ENCODE data around the gene BTBD9. TPM values are rescaled to one million over a fixed set of nuclear protein-coding genes. Genes with fewer than 3 reads are reported as not detected.

The BTBD9 gene
- total RNA-seq, 1 experiment from 2014 or later: 19.4 TPM

DNA sequence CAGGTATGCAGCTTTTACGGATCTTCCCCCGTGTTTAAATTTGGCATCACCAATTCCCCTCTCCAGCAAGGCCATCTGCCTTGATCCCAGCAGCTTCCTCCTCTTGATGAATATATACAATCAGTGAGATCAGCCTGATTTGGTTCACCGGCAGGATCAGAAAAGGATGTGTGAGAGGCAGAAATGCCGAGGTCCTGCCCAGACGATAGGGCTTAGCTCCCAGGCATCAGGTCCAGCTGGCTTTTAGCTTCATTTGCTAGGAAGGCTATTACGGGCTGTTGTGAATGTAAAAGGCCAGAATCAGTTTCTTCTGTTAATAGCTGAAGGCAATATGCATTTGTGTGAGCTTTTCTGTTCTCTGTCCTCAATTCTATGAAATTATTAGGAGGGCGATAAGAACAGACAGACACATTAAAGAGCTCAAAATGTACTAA, 372.8 kb downstream of the BTBD9 start:
- intact Hi-C loops (cut with micrococcal nuclease; ENCODE audit: unreplicated experiment): no loop called here
- Mint-ChIP-seq H3K27ac (ENCODE audit: unreplicated experiment) (no peak overlapping the region), H3K4me3 (ENCODE audit: low read depth, unreplicated experiment) (no peak overlapping the region), H3K9me3 (ENCODE audit: low read depth, unreplicated experiment) (no peaks in the 10 kb centered on the region), H3K4me1 (ENCODE audit: low read depth, unreplicated experiment) (peaks cover 34% of the 10 kb centered on the region), H3K36me3 (ENCODE audit: insufficient read depth, unreplicated experiment) (no peaks in the 10 kb centered on the region), H3K27me3 (ENCODE audit: unreplicated experiment) (no peaks in the 10 kb centered on the region)
- no peak for DNase-seq
- TF ChIP-seq, protein P1, sequence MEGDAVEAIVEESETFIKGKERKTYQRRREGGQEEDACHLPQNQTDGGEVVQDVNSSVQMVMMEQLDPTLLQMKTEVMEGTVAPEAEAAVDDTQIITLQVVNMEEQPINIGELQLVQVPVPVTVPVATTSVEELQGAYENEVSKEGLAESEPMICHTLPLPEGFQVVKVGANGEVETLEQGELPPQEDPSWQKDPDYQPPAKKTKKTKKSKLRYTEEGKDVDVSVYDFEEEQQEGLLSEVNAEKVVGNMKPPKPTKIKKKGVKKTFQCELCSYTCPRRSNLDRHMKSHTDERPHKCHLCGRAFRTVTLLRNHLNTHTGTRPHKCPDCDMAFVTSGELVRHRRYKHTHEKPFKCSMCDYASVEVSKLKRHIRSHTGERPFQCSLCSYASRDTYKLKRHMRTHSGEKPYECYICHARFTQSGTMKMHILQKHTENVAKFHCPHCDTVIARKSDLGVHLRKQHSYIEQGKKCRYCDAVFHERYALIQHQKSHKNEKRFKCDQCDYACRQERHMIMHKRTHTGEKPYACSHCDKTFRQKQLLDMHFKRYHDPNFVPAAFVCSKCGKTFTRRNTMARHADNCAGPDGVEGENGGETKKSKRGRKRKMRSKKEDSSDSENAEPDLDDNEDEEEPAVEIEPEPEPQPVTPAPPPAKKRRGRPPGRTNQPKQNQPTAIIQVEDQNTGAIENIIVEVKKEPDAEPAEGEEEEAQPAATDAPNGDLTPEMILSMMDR (IDR thresholded peaks at IDR 0.05; ENCODE audit: unreplicated experiment): no peak
- CTCF ChIA-PET: interaction anchor here (0.6 kb wide), 1 partner anchor 291 kb away, joined by 4 read pairs; no protein-coding TSS in a partner anchor
- BruUV-seq (replicated peaks): no TSS peak

DNA sequence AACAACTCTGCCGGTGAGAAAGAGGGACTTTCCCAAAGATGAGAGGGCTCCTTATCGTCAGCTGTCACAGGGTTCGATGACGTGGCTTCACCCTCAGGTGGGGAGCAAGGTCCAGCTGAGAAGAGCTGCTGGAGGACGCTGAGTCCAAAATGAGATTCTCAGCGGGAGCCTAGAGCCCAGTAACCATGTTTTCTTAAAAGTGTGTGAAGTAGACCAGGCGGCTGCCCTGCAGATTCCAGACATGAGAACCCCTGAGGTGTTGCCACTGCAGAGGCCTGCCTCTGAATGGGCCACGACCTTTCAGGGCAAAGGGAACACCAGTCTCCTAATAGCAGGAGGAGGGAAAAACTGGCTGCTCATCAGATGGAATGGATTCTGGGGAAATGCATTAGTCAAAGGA, 375.1 kb downstream of the BTBD9 start:
- H3K27ac Mint-ChIP-seq (ENCODE audit: unreplicated experiment): peak overlapping the region; percentile 12
- no peaks in the 10 kb centered on the region for H3K27me3 Mint-ChIP-seq (ENCODE audit: unreplicated experiment)
- TF ChIP-seq, protein P1 (IDR thresholded peaks at IDR 0.05; ENCODE audit: unreplicated experiment): no peak
- no peaks in the 10 kb centered on the region for H3K36me3 Mint-ChIP-seq (ENCODE audit: insufficient read depth, unreplicated experiment)
- CTCF ChIA-PET: no interaction called here
- peak; percentile 59 for DNase-seq
- no TSS peak for BruUV-seq (replicated peaks)
- H3K4me3 Mint-ChIP-seq (ENCODE audit: low read depth, unreplicated experiment): no peak overlapping the region
- H3K4me1 Mint-ChIP-seq (ENCODE audit: low read depth, unreplicated experiment): peaks cover 52% of the 10 kb centered on the region
- no peaks in the 10 kb centered on the region for H3K9me3 Mint-ChIP-seq (ENCODE audit: low read depth, unreplicated experiment)
- intact Hi-C loops (cut with micrococcal nuclease; ENCODE audit: unreplicated experiment): no loop called here

DNA sequence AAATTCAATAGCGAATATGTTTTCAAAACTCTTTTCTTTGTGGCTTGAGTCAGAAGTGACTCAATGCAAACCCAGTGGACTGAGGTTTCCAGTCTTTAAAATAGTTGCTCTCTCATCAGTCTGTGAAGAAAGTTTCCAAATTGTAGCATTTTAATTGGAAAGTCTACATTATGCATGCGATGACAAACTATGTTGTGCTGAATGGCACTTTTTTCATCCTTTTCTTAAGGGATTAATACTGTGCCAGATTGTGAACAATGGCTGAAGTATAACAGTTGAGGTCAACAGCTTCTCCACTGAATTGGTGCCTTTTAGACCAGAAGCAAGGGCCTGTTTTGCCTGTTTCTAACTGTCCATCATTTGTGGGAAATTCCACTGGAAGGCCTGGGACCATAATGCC, 377.1 kb downstream of the BTBD9 start:
- H3K27ac Mint-ChIP-seq (ENCODE audit: unreplicated experiment): peak overlapping the region; percentile 9
- H3K27me3 Mint-ChIP-seq (ENCODE audit: unreplicated experiment): no peaks in the 10 kb centered on the region
- CTCF ChIA-PET: no interaction called here

DNA sequence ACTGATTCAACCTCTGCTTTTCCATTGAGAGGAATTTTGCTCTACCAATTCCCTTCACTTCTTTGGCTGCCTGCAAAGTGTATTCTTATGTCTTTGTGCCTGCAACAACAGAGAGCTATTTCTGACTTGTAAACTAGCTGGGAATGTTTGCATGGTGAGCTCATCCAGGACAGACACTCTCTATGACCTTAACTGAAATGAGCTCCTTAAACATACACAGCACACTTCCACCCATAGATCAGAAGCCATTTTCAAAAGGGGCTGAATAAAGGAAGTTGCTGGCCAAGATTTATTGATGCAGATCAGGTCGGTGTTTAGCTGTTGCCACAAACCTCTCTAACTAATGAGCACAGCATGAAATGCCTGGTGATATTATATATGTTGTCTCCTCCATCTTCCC, 377.7 kb downstream of the BTBD9 start:
- Mint-ChIP-seq H3K36me3 (ENCODE audit: insufficient read depth, unreplicated experiment) (no peaks in the 10 kb centered on the region), H3K27ac (ENCODE audit: unreplicated experiment) (peak overlapping the region; percentile 9)

More for the DNA sequence above, 377.1 kb downstream of the BTBD9 start:
- no peak for DNase-seq
- peaks cover 57% of the 10 kb centered on the region for H3K4me1 Mint-ChIP-seq (ENCODE audit: low read depth, unreplicated experiment)
- no peaks in the 10 kb centered on the region for H3K9me3 Mint-ChIP-seq (ENCODE audit: low read depth, unreplicated experiment)
- intact Hi-C loops (cut with micrococcal nuclease; ENCODE audit: unreplicated experiment): no loop called here
- H3K4me3 Mint-ChIP-seq (ENCODE audit: low read depth, unreplicated experiment): no peak overlapping the region
- H3K36me3 Mint-ChIP-seq (ENCODE audit: insufficient read depth, unreplicated experiment): no peaks in the 10 kb centered on the region
- BruUV-seq (replicated peaks): no TSS peak
- TF ChIP-seq, protein P1 (IDR thresholded peaks at IDR 0.05; ENCODE audit: unreplicated experiment): no peak

More for the DNA sequence above, 377.7 kb downstream of the BTBD9 start:
- TF ChIP-seq, protein P1 (IDR thresholded peaks at IDR 0.05; ENCODE audit: unreplicated experiment): no peak
- no peaks in the 10 kb centered on the region for H3K27me3 Mint-ChIP-seq (ENCODE audit: unreplicated experiment)
- peaks cover 57% of the 10 kb centered on the region for H3K4me1 Mint-ChIP-seq (ENCODE audit: low read depth, unreplicated experiment)
- intact Hi-C loops (cut with micrococcal nuclease; ENCODE audit: unreplicated experiment): no loop called here
- no peaks in the 10 kb centered on the region for H3K9me3 Mint-ChIP-seq (ENCODE audit: low read depth, unreplicated experiment)
- no peak for DNase-seq
- no TSS peak for BruUV-seq (replicated peaks)
- CTCF ChIA-PET: no interaction called here
- no peak overlapping the region for H3K4me3 Mint-ChIP-seq (ENCODE audit: low read depth, unreplicated experiment)

Measured in Calu3 (cell line).